OCI-LY7 (cell line): ENCODE data around the gene TNFAIP8. TPM values are rescaled to one million over a fixed set of nuclear protein-coding genes. Genes with fewer than 3 reads are reported as not detected.
"Not testable (repeated sequence)": the region's sequence is repeated elsewhere in the genome, so short reads cannot be mapped to it uniquely, and the experiment has no call there.

ENCODE experiments used
- BruUV-seq: library from RNA; stranded (reverse); fragments of 400-500 nt; replicated peaks from 2 replicates; lab custom pipeline; 2021; lab: Mats Ljungman, UMichigan
- CTCF ChIA-PET: fragments of 300-600 bp; sonication (Branson Sonifier 250); formaldehyde crosslinking; loops from one replicate; lab custom pipeline; 2022; ENCODE audit warnings: antibody characterized with exemption; ENCODE audit not compliant: unreplicated experiment; lab: Charles Lee
- POLR2A ChIA-PET: fragments of 300-600 bp; sonication (Branson Sonifier 250); formaldehyde crosslinking; loops from one replicate; lab custom pipeline; 2022; ENCODE audit warnings: antibody characterized with exemption; lab: Charles Lee
- DNase-seq: peaks from one replicate; pipeline ENCODE4 v3.0.0-alpha.2; 2015; ENCODE audit warnings: low spot score
- H2AFZ ChIP-seq: fragments of 200-600 bp; sonication (generic), shearing (Covaris generic); 2 replicates; pipeline ENCODE4 v1.6.1; 2014; ENCODE audit warnings: mild to moderate bottlenecking, antibody characterized with exemption, low read length, moderate library complexity
- H3K27ac ChIP-seq: fragments of 200-600 bp; sonication (generic); 2 replicates; pipeline ENCODE4 v1.5.1; 2014; ENCODE audit warnings: mixed run types, low read depth, mild to moderate bottlenecking, moderate library complexity, low read length, inconsistent platforms; ENCODE audit not compliant: poor library complexity, severe bottlenecking
- H3K36me3 ChIP-seq: fragments of 200-600 bp; sonication (generic); 2 replicates; pipeline ENCODE4 v1.6.1; 2014; ENCODE audit warnings: mild to moderate bottlenecking, antibody characterized with exemption, low read length, moderate library complexity, mixed read lengths; ENCODE audit not compliant: insufficient read depth
- H3K4me1 ChIP-seq: fragments of 200-600 bp; sonication (generic); 2 replicates; pipeline ENCODE4 v1.5.1; 2014; ENCODE audit warnings: mild to moderate bottlenecking, low read length; ENCODE audit not compliant: insufficient read depth, poor library complexity, severe bottlenecking
- H3K4me2 ChIP-seq: fragments of 200-600 bp; sonication (generic); 2 replicates; pipeline ENCODE4 v1.6.1; 2014; ENCODE audit warnings: mild to moderate bottlenecking, low read length
- H3K4me3 ChIP-seq: fragments of 200-600 bp; sonication (generic); 2 replicates; pipeline ENCODE4 v1.5.1; 2014; ENCODE audit warnings: mild to moderate bottlenecking, low read depth, low read length; ENCODE audit not compliant: poor library complexity, severe bottlenecking
- H3K79me2 ChIP-seq: fragments of 200-600 bp; sonication (generic); 2 replicates; pipeline ENCODE4 v1.6.1; 2016; ENCODE audit warnings: low read depth, mild to moderate bottlenecking, low read length, moderate library complexity, mixed read lengths; ENCODE audit not compliant: insufficient read depth
- H3K9me2 ChIP-seq: fragments of 200-600 bp; sonication (generic); 2 replicates; pipeline ENCODE4 v1.6.1; 2016; ENCODE audit warnings: mild to moderate bottlenecking, low read length, mixed read lengths; ENCODE audit not compliant: insufficient read depth
- H3K9me3 ChIP-seq: fragments of 200-600 bp; sonication (generic); 2 replicates; pipeline ENCODE4 v1.6.1; 2014; ENCODE audit warnings: mild to moderate bottlenecking, mixed run types, low read length, mixed read lengths
- H4K20me1 ChIP-seq: fragments of 200-600 bp; sonication (generic); 2 replicates; pipeline ENCODE4 v1.6.1; 2014; ENCODE audit warnings: mild to moderate bottlenecking, antibody characterized with exemption, low read length, moderate library complexity, mixed read lengths; ENCODE audit not compliant: insufficient read depth
- EZH2phosphoT487 ChIP-seq: fragments of 200-600 bp; sonication (generic); IDR thresholded peaks from 2 replicates; pipeline ENCODE4 v1.6.1; 2018; ENCODE audit warnings: low read depth, borderline replicate concordance, mild to moderate bottlenecking, mixed run types, antibody characterized with exemption, low read length, moderate library complexity, mixed read lengths
- intact Hi-C: fragments of 100-400 bp; cut with micrococcal nuclease; formaldehyde crosslinking; loops from one replicate; pipeline ENCODE4 v1.10.0; 2022; ENCODE audit not compliant: unreplicated experiment
- total RNA-seq, 2 experiments: library from RNA; depleted of rRNA in 1 of 2; stranded (reverse); fragments of >200 nt in 1 of 2; shearing (Covaris generic) in 1 of 2; gene quantifications; 2 replicates each; pipeline ENCODE4 v1.2.3, GENCODE V29; 2014 to 2022
- TF ChIP-seq, protein P1 (sequence below): fragments of 200-600 bp; sonication (generic); conservative IDR thresholded peaks from 2 replicates; pipeline ENCODE4 v1.5.1; 2014; ENCODE audit warnings: mild to moderate bottlenecking, antibody characterized with exemption, low read length, moderate library complexity, mixed read lengths

Gene TNFAIP8
- total RNA-seq, 2 experiments from 2014 or later = 75.4 to 95.1 TPM

DNA sequence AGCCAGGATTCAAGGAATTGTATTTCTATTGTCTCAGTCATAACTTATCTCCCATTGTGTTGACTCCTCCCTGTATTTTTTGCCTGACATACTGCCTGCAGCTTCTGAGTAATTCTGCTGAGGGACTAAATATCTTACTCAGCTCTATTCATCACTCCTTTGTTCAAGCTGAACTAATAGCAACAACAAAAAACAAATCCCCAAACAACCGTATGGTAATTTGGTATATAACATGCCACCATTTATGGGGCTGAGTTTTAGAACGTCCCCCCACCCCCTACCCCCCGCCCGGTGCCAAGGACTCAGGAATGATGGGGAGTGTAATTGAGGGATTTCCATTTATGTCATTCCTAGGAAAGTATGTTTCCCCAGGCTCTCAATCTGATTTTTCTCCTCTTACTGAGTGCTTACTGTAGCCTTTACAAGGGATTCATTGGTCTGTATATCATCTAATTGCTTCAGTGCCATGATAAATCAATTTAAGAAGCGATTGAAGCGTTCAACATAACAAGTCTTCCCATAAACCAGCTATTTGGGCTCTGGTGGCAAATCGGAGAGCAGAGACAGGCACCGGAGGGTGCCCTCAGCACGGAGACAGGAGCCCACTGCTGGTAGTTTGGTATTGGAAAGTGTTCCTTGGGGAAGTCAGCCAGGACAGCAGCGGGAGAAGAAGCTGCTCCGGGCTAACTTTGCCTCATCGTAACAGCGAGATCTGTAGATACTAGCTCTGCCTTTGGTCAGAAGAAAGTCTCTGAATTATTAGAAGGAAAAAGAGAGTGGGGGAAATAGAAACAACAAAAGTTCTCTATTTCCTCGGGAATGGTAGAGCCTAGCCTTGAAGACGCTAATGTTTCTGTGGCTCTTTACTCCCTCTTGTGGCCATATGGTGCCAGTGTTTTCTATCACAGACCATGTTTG, 55.8 kb downstream of the TNFAIP8 start:
- BruUV-seq = no TSS peak
- H4K20me1 ChIP-seq = no peaks in the 10 kb centered on the region
- no peak overlapping the region for H3K27ac ChIP-seq
- peaks cover 37% of the 10 kb centered on the region for H3K4me1 ChIP-seq
- ChIA-PET POLR2A (interaction anchor here (0.8 to 5.7 kb wide), 14 partner anchors 9 to 424 kb away, joined by 3 to 27 read pairs (median 4); partner anchors contain the start of gene DTWD2), CTCF (interaction anchor here (0.6 to 3.8 kb wide), 9 partner anchors 19 to 424 kb away, joined by 3 to 21 read pairs (median 3); partner anchors contain the start of gene DTWD2)
- peak overlapping the region; percentile 55 for H3K4me3 ChIP-seq
- intact Hi-C loops = loop anchor here (1.0 to 5.0 kb wide), 7 partner anchors 53 to 423 kb away; partner anchors contain the start of gene DTWD2
- no peaks in the 10 kb centered on the region for H3K9me3 ChIP-seq
- TF ChIP-seq, protein P1, sequence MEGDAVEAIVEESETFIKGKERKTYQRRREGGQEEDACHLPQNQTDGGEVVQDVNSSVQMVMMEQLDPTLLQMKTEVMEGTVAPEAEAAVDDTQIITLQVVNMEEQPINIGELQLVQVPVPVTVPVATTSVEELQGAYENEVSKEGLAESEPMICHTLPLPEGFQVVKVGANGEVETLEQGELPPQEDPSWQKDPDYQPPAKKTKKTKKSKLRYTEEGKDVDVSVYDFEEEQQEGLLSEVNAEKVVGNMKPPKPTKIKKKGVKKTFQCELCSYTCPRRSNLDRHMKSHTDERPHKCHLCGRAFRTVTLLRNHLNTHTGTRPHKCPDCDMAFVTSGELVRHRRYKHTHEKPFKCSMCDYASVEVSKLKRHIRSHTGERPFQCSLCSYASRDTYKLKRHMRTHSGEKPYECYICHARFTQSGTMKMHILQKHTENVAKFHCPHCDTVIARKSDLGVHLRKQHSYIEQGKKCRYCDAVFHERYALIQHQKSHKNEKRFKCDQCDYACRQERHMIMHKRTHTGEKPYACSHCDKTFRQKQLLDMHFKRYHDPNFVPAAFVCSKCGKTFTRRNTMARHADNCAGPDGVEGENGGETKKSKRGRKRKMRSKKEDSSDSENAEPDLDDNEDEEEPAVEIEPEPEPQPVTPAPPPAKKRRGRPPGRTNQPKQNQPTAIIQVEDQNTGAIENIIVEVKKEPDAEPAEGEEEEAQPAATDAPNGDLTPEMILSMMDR = peak; percentile 99
- TF ChIP-seq EZH2phosphoT487 = no peak
- no peaks in the 10 kb centered on the region for H3K79me2 ChIP-seq
- peak; percentile 79 for DNase-seq
- peak overlapping the region; percentile 87 for H2AFZ ChIP-seq
- peak overlapping the region; percentile 75 for H3K4me2 ChIP-seq
- H3K9me2 ChIP-seq = no peaks in the 10 kb centered on the region
- H3K36me3 ChIP-seq = no peaks in the 10 kb centered on the region

DNA sequence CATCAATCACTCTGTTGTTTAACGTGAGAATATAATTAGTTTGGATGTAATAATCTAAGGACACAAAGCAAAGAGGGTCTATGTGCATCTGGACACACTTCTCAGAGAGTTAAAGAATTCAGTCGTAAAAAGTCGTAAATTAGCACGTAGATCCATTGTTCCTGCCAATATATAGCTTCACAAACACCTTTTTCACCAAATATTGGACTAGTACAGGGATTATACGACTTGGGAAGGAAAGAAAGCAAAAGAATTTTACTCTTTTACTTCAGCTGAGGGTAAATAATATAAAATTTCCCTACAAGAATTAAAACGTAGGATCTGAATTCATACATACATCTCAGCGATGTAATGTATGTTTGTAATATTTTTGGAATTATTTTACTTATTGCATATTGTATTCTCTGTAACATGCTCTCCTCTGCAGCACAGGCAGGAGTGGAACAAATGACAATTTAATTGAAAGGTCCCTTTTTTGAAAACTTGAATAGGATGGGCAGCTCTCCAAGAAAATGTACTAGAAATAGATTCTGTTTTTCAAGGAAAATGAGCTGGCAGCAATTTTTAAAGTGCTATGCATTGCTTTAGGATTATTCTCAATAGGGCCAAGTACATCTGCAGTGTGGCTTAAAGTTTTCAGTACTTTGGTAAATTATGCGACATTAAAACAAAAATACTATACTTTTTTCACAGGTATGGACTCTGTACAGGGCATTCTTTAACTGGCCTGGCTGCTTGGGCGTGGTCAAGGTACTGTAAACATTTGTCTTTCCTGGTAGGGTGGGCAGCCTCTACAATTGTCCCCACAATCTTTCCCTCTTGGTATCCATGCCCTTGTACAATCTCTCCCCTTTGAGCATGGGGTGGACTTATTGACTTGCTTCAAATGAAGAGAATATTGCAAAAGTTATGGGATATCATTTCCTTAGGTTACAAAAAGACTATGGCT, 56.7 kb downstream of the TNFAIP8 start:
- peak overlapping the region; percentile 87; the same call in 1 of the 2 replicates for H2AFZ ChIP-seq
- intact Hi-C loops = loop anchor here (1.0 to 5.0 kb wide), 7 partner anchors 54 to 424 kb away; partner anchors contain the start of gene DTWD2
- H3K4me1 ChIP-seq = peaks cover 37% of the 10 kb centered on the region
- H3K4me2 ChIP-seq = peak overlapping the region; percentile 75; the same call in 1 of the 2 replicates
- no peaks in the 10 kb centered on the region for H3K9me3 ChIP-seq
- BruUV-seq = no TSS peak
- H3K36me3 ChIP-seq = no peaks in the 10 kb centered on the region
- no peak for DNase-seq
- no peak for TF ChIP-seq EZH2phosphoT487
- TF ChIP-seq, protein P1 = no peak; the same call in 1 of the 2 replicates
- H3K4me3 ChIP-seq = no peak overlapping the region
- H3K9me2 ChIP-seq = no peaks in the 10 kb centered on the region
- H3K27ac ChIP-seq = no peak overlapping the region
- H4K20me1 ChIP-seq = no peaks in the 10 kb centered on the region
- POLR2A ChIA-PET = interaction anchor here (0.8 to 5.7 kb wide), 14 partner anchors 10 to 425 kb away, joined by 3 to 27 read pairs (median 4); partner anchors contain the start of gene DTWD2
- CTCF ChIA-PET = interaction anchor here (0.6 to 3.8 kb wide), 11 partner anchors 12 to 425 kb away, joined by 3 to 21 read pairs (median 3); partner anchors contain the start of gene DTWD2
- no peaks in the 10 kb centered on the region for H3K79me2 ChIP-seq

DNA sequence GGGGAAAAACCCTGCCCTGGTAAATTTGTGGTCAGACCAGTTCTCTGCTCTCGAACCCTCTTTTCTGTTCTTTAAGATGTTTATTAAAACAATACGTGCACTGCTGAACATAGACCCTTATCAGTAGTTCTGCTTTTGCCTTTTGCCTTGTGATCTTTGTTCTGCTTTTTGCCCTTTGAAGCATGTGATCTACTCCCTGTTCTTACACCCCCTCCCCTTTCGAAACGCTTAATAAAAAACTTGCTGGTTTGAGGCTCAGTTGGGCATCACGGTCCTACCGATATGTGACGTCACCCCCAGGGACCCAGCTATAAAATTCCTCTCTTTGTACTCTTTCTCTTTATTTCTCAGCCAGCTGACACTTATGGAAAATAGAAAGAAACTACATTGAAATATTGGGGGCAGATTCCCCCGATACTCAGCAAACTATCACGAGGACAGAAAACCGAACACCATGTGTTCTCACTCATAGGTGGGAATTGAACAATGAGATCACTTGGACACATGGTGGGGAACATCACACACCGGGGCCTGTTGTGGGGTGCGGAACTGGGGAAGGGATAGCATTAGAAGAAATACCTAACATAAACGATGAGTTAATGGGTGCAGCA, 58.4 kb downstream of the TNFAIP8 start:
- H3K79me2 ChIP-seq, BruUV-seq, H3K4me2 ChIP-seq, H2AFZ ChIP-seq, H3K9me2 ChIP-seq, H3K4me3 ChIP-seq, CTCF ChIA-PET, H3K36me3 ChIP-seq, H3K27ac ChIP-seq, H3K9me3 ChIP-seq, H4K20me1 ChIP-seq: not testable (repeated sequence)
- POLR2A ChIA-PET = interaction anchor here (0.7 kb wide), 1 partner anchor 80 kb away, joined by 3 read pairs; no protein-coding TSS in a partner anchor
- intact Hi-C loops = loop anchor here (5.0 kb wide), 1 partner anchor 192 kb away; no protein-coding TSS in a partner anchor
- peak; percentile 44 for DNase-seq
- peaks cover 44% of the 10 kb centered on the region for H3K4me1 ChIP-seq
